Subcutaneous adipose tissue (tissue), 4 donors: Measurements from ENCODE around the gene SLC12A7. TPM values are rescaled to one million over a fixed set of nuclear protein-coding genes. Genes with fewer than 3 reads are reported as not detected.

ENCODE experiments used
- CTCF ChIP-seq: fragments of 450-650 bp; IDR thresholded peaks from one replicate; pipeline ENCODE4 v1.5.1; 2016; ENCODE audit warnings: low read depth, mild to moderate bottlenecking, control low read depth, antibody characterized with exemption, moderate library complexity
- total RNA-seq, 4 donors: library from RNA; depleted of rRNA; stranded (reverse); fragments of >200 nt; gene quantifications; one replicate each; pipeline ENCODE4 v1.1.0, GENCODE V29; 2016

The SLC12A7 gene
- total RNA-seq, 4 donors from 2014 or later = 12.9 to 34.3 (median 20.7) TPM

DNA sequence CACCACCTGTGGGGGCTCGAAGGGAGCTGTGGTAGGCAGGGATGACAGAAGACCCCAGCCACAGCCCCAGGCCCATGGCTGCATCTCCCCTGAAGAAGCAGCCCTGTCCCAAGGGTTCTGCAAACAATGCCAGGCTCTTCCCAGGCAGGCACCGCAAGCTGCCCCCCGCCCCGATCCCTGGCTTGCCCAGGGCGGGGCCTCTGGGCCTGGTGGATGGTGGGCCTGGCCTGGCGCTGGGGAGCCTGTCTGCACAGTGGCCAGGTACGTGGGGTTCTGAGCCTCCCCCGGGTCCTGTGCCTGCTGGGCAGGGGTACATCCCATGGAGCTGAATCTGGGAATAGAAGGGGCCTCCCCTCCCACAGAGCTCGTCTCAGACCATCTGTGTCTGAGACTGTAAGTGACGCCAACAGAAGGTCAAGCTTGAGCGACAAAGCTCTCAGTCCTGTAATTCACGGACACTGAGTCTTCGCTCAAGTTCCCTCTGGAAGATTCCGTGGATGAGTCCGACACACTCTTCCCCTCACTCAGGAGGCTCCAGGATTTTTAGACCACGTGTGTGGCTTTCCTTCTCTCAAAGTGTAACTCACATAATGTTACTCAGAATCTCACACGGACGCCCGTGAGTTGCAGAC is 4.4 kb upstream of the SLC12A7 start:
- TF ChIP-seq CTCF = no peak

- no peak for TF ChIP-seq CTCF
These were observed 3.4 kb upstream of the SLC12A7 start for GRCh38 chr5:1115123-1115815.

DNA sequence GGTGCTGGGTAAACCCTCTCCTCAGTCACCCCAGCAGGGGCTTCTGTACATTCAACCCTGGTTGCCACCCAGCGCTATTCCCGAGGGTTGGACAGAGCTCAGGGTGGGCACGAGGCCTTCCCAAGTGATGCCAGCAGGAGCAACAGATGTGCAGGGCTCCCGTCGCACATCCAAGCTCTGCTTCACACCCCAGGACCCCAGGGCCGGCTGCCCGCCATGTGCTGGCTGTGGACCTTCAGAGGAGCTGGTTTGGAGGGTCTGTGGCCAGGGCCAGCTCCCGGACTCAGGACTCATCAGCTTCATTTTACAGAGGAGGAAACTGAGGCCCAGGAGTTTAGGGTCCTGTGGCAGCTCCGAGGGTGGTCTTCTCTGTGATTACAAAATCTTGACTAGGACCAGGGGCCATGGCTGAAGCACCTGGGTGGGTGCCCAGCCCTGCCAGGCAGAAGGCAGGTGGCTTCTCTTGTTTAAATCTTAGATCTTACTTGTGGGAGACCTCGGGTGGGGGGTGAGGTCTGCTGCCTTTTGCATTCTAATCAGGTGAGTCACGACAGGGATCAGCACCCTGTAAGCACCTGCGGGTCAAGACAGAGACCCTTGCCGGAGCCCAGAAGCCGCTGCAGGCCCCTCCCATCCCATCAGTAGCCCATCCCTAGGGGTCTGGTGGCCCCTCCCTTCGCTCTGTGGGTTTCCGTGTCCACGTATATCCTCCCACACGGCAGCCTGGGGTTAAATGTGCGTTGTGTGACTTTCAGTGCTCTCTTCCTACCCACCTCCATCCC is 2.1 kb upstream of the SLC12A7 start:
- no peak for TF ChIP-seq CTCF

- TF ChIP-seq CTCF = no peak
These were observed 1.4 kb upstream of the SLC12A7 start for GRCh38 chr5:1113332-1113690.

- TF ChIP-seq CTCF = no peak
These were observed 901 bp upstream of the SLC12A7 start for GRCh38 chr5:1112596-1113331.

DNA sequence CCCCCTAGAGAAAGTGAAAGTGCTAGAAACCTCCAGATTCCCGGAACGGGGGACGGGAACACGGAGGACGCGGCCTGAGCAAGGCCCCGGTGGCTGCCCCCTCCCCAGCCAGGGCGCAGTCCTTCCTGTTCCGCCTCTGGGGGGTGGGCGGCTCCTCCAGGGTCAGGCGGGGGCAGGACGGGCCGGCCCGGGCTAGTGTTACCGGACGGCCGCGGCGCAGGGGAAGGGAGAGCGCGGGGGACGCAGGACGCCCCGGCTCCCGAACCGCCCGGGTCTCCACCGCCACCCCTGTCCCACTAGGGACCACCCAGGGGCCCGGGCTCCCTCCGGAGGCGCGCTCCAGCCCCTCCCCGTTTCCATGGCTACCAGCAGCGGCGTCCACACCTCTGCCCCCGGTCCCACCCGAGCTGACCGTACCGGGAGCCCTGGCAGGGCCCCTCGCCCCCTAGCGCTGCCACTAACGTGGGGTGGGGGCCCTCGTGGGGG is 579 bp downstream of the SLC12A7 start:
- TF ChIP-seq CTCF = no peak
